GM21576 (cell line): ENCODE data around the gene MPRIP.

Experiments
- ATAC-seq: cut with Tn5 transposase; IDR thresholded peaks from one replicate; pipeline ENCODE4 v1.9.1; 2021; ENCODE audit warnings: mild to moderate bottlenecking, moderate library complexity; ENCODE audit not compliant: unreplicated experiment

Gene MPRIP

GRCh38 chr17:17064322-17064721 lies 22.1 kb downstream of the MPRIP start:
- ATAC-seq: no peak

GRCh38 chr17:17066021-17066420 lies 23.8 kb downstream of the MPRIP start:
- no peak for ATAC-seq

- no peak for ATAC-seq
These were observed 25.0 kb downstream of the MPRIP start for GRCh38 chr17:17067257-17067656.

- no peak for ATAC-seq
These were observed 27.6 kb downstream of the MPRIP start for GRCh38 chr17:17069849-17070248.

GRCh38 chr17:17070931-17071330 lies 28.7 kb downstream of the MPRIP start:
- ATAC-seq: no peak

GRCh38 chr17:17071531-17072360 lies 29.5 kb downstream of the MPRIP start:
- no peak for ATAC-seq

- no peak for ATAC-seq
These were observed 30.3 kb downstream of the MPRIP start for GRCh38 chr17:17072546-17072945.

GRCh38 chr17:17073030-17073564 lies 30.8 kb downstream of the MPRIP start:
- no peak for ATAC-seq

GRCh38 chr17:17073581-17074403 lies 31.5 kb downstream of the MPRIP start:
- no peak for ATAC-seq

GRCh38 chr17:17075125-17075781 lies 33.0 kb downstream of the MPRIP start:
- no peak for ATAC-seq

GRCh38 chr17:17076066-17076465 lies 33.8 kb downstream of the MPRIP start:
- no peak for ATAC-seq

GRCh38 chr17:17077101-17077500 lies 34.8 kb downstream of the MPRIP start:
- ATAC-seq: no peak

GRCh38 chr17:17077861-17078732 lies 35.8 kb downstream of the MPRIP start:
- no peak for ATAC-seq

- ATAC-seq: no peak
These were observed 36.6 kb downstream of the MPRIP start for GRCh38 chr17:17078832-17079231.

GRCh38 chr17:17079336-17079735 lies 37.1 kb downstream of the MPRIP start:
- ATAC-seq: no peak

GRCh38 chr17:17079761-17080160 lies 37.5 kb downstream of the MPRIP start:
- no peak for ATAC-seq

GRCh38 chr17:17080181-17080631 lies 37.9 kb downstream of the MPRIP start:
- ATAC-seq: no peak

GRCh38 chr17:17080781-17081180 lies 38.5 kb downstream of the MPRIP start:
- ATAC-seq: no peak

GRCh38 chr17:17081304-17081940 lies 39.2 kb downstream of the MPRIP start:
- ATAC-seq: no peak

GRCh38 chr17:17082878-17083277 lies 40.6 kb downstream of the MPRIP start:
- no peak for ATAC-seq
